SU-DHL-6 (cell line): ENCODE data around the gene ARMH4.

Experiments used
- H2AFZ ChIP-seq: fragments of 200-600 bp; sonication (generic); 2 replicates; pipeline ENCODE4 v1.6.1; 2014; ENCODE audit warnings: low read depth, mild to moderate bottlenecking, moderate library complexity, mixed read lengths, antibody characterized with exemption, low read length; ENCODE audit not compliant: severe bottlenecking
- H3F3A ChIP-seq: fragments of 200-600 bp; shearing (Covaris generic); 2 replicates; pipeline ENCODE4 v1.6.0; 2016; ENCODE audit warnings: antibody characterized with exemption, mild to moderate bottlenecking; ENCODE audit not compliant: insufficient read depth
- H3K27ac ChIP-seq: fragments of 200-600 bp; sonication (generic); 2 replicates; pipeline ENCODE4 v1.5.1; 2016; ENCODE audit warnings: low read depth, mild to moderate bottlenecking, low read length, moderate library complexity, mixed read lengths
- H3K27me3 ChIP-seq: fragments of 200-600 bp; sonication (generic), shearing (Covaris generic); 2 replicates; pipeline ENCODE4 v1.6.0; 2014; ENCODE audit warnings: mild to moderate bottlenecking, low read length
- H3K36me3 ChIP-seq: fragments of 200-600 bp; sonication (generic); 2 replicates; pipeline ENCODE4 v1.6.1; 2014; ENCODE audit warnings: mild to moderate bottlenecking, low read length, mixed read lengths
- H3K4me2 ChIP-seq: fragments of 300-600, 200-600 bp; shearing (Covaris generic), sonication (generic); 2 replicates; pipeline ENCODE4 v1.6.0; 2014; ENCODE audit warnings: low read length, low read depth, mild to moderate bottlenecking; ENCODE audit not compliant: poor library complexity, severe bottlenecking
- H3K4me3 ChIP-seq: fragments of 200-600 bp; sonication (generic); 2 replicates; pipeline ENCODE4 v1.5.1; 2014; ENCODE audit warnings: antibody characterized with exemption, low read length, mild to moderate bottlenecking, mixed read lengths; ENCODE audit not compliant: insufficient read depth, poor library complexity, severe bottlenecking
- H3K79me2 ChIP-seq: fragments of 200-600 bp; sonication (generic); 2 replicates; pipeline ENCODE4 v1.6.1; 2014; ENCODE audit warnings: mild to moderate bottlenecking, low read length, moderate library complexity; ENCODE audit not compliant: insufficient read depth
- H3K9ac ChIP-seq: fragments of 200-600 bp; sonication (generic); 2 replicates; pipeline ENCODE4 v1.7.0; 2014; ENCODE audit warnings: mild to moderate bottlenecking, low read length
- H3K9me2 ChIP-seq: fragments of 200-600 bp; sonication (generic); replicated peaks from 2 replicates; pipeline ENCODE4 v1.6.1; 2014; ENCODE audit warnings: low read length; ENCODE audit not compliant: insufficient read depth
- H3K9me3 ChIP-seq: fragments of 200-600 bp; sonication (generic); 2 replicates; pipeline ENCODE4 v1.6.1; 2014; ENCODE audit warnings: low read length, mixed read lengths; ENCODE audit not compliant: insufficient read depth
- H4K20me1 ChIP-seq: fragments of 200-600 bp; sonication (generic); 2 replicates; pipeline ENCODE4 v1.6.1; 2014; ENCODE audit warnings: low read depth, mild to moderate bottlenecking, antibody characterized with exemption, low read length, moderate library complexity, mixed read lengths
- CTCF ChIP-seq: fragments of 200-600 bp; sonication (generic); IDR thresholded peaks from one replicate; pipeline ENCODE4 v1.5.1; 2017; ENCODE audit warnings: antibody characterized with exemption, mild to moderate bottlenecking, low read length, moderate library complexity; ENCODE audit not compliant: insufficient read depth, poor library complexity, severe bottlenecking
- EZH2phosphoT487 ChIP-seq: fragments of 200-600 bp; sonication (generic), shearing (Covaris generic); conservative IDR thresholded peaks from 2 replicates; pipeline ENCODE4 v1.6.1; 2018; ENCODE audit warnings: mild to moderate bottlenecking, antibody characterized with exemption, low read length, moderate library complexity, mixed read lengths

The ARMH4 gene

GRCh38 chr14:57974896-57975295 is 177.1 kb downstream of the ARMH4 start:
- Histone ChIP-seq H3K4me3 (no peak overlapping the region), H2AFZ (no peak overlapping the region), H3K9me3 (no peaks in the 10 kb centered on the region), H3K9me2 (no peaks in the 10 kb centered on the region), H3K9ac (no peak overlapping the region), H3K79me2 (no peaks in the 10 kb centered on the region), H4K20me1 (no peaks in the 10 kb centered on the region), H3F3A (no peaks in the 10 kb centered on the region), H3K36me3 (no peaks in the 10 kb centered on the region), H3K4me2 (no peak overlapping the region), H3K27me3 (no peaks in the 10 kb centered on the region), H3K27ac (no peak overlapping the region)
- TF ChIP-seq EZH2phosphoT487 (no peak), CTCF (no peak)

GRCh38 chr14:57970594-57970993 is 181.4 kb downstream of the ARMH4 start:
- TF ChIP-seq EZH2phosphoT487 (no peak), CTCF (no peak)
- no peaks in the 10 kb centered on the region for H3K79me2 ChIP-seq
- no peaks in the 10 kb centered on the region for H3K9me3 ChIP-seq
- no peaks in the 10 kb centered on the region for H3F3A ChIP-seq
- H3K27me3 ChIP-seq, result no peaks in the 10 kb centered on the region
- no peak overlapping the region for H3K27ac ChIP-seq
- H2AFZ ChIP-seq, result no peak overlapping the region
- no peak overlapping the region for H3K4me2 ChIP-seq
- no peak overlapping the region for H3K9ac ChIP-seq
- H3K9me2 ChIP-seq, result no peaks in the 10 kb centered on the region
- no peak overlapping the region for H3K4me3 ChIP-seq
- no peaks in the 10 kb centered on the region for H4K20me1 ChIP-seq
- no peaks in the 10 kb centered on the region for H3K36me3 ChIP-seq

GRCh38 chr14:57970175-57970574 is 181.8 kb downstream of the ARMH4 start:
- Histone ChIP-seq H3K4me2 (no peak overlapping the region), H3K9ac (no peak overlapping the region), H3K9me2 (no peaks in the 10 kb centered on the region), H3F3A (no peaks in the 10 kb centered on the region), H3K4me3 (no peak overlapping the region), H3K9me3 (no peaks in the 10 kb centered on the region), H2AFZ (no peak overlapping the region), H4K20me1 (no peaks in the 10 kb centered on the region), H3K27ac (no peak overlapping the region), H3K79me2 (no peaks in the 10 kb centered on the region), H3K36me3 (no peaks in the 10 kb centered on the region), H3K27me3 (no peaks in the 10 kb centered on the region)
- TF ChIP-seq EZH2phosphoT487 (no peak), CTCF (no peak)

GRCh38 chr14:57963071-57963470 is 188.9 kb downstream of the ARMH4 start:
- H3K4me3 ChIP-seq, result no peak overlapping the region
- H3K27ac ChIP-seq, result no peak overlapping the region
- H3K36me3 ChIP-seq, result no peaks in the 10 kb centered on the region
- no peaks in the 10 kb centered on the region for H4K20me1 ChIP-seq
- no peak overlapping the region for H3K4me2 ChIP-seq
- TF ChIP-seq EZH2phosphoT487, result no peak
- TF ChIP-seq CTCF, result no peak
- no peaks in the 10 kb centered on the region for H3F3A ChIP-seq
- no peaks in the 10 kb centered on the region for H3K9me2 ChIP-seq
- no peaks in the 10 kb centered on the region for H3K27me3 ChIP-seq
- no peak overlapping the region for H3K9ac ChIP-seq
- no peaks in the 10 kb centered on the region for H3K9me3 ChIP-seq
- H3K79me2 ChIP-seq, result no peaks in the 10 kb centered on the region
- no peak overlapping the region for H2AFZ ChIP-seq
